Progenitor cell of endocrine pancreas (in vitro differentiated cells): Measurements from ENCODE around the gene RDX. TPM values are rescaled to one million over a fixed set of nuclear protein-coding genes. Genes with fewer than 3 reads are reported as not detected.

ENCODE experiments used
- DNase-seq: peaks from one replicate; pipeline ENCODE4 v3.0.0; 2021; ENCODE audit warnings: low spot score; ENCODE audit not compliant: unreplicated experiment
- H3K27ac Mint-ChIP-seq: 2 replicates; pipeline ENCODE4 v1.8.0; 2021; ENCODE audit warnings: mild to moderate bottlenecking, moderate library complexity, mixed read lengths
- H3K27me3 Mint-ChIP-seq: 2 replicates; pipeline ENCODE4 v1.8.0; 2021; ENCODE audit warnings: mixed read lengths
- H3K36me3 Mint-ChIP-seq: 2 replicates; pipeline ENCODE4 v1.8.0; 2022; ENCODE audit warnings: mixed read lengths; ENCODE audit not compliant: insufficient read depth
- H3K4me1 Mint-ChIP-seq: 2 replicates; pipeline ENCODE4 v1.8.0; 2021; ENCODE audit warnings: low read depth, mixed read lengths
- H3K4me3 Mint-ChIP-seq: 2 replicates; pipeline ENCODE4 v1.8.0; 2021; ENCODE audit warnings: low read depth, mild to moderate bottlenecking, moderate library complexity, mixed read lengths
- H3K9me3 Mint-ChIP-seq: 2 replicates; pipeline ENCODE4 v1.8.0; 2021; ENCODE audit warnings: low read depth, mixed read lengths
- total RNA-seq: library from RNA; stranded (reverse); gene quantifications from 2 replicates; pipeline ENCODE4 v1.2.1, GENCODE V29; 2021
- TF ChIP-seq, protein P1 (sequence below): fragments of 200-600 bp; sonication (generic); IDR thresholded peaks from one replicate; pipeline ENCODE4 v1.5.0; 2021; ENCODE audit warnings: antibody characterized with exemption, mild to moderate bottlenecking; ENCODE audit not compliant: unreplicated experiment

Gene RDX
- total RNA-seq, 1 donor from 2014 or later: 89.6 TPM

DNA sequence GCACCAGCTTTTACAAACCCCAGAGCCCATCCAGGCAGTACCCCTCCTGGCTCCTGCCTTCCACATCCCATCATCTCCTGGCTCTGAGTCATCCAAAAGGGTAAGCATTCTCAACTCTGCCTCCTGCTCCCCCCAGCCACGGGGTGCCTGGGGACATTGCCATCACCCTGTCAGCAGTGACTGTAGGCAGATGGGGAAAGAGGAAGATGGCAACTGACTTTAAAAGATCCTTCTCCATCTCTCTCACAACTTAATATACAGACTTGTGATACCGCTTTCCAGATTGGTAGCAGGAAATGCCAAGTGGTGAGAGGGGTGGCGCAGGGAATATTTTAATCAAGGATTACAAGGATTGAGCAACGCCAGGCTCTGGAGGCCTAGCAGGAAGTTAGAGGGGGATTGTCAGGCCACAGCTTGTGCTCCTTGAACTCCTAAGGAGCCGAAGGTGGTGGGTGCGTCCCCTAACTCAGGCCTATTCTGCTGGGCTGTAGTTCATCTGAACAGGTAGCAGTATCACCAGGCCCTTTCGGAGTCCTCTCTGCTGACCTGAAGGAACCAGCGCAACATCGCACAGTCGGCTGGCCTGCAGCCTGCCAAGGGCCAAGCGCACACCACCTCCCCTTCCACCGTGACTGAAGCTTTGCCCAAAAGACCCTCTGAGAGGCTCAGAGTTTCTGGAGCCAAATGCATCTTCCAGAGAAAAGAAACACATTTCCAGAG is 119.9 kb downstream of the RDX start:
- H3K4me3 Mint-ChIP-seq: no peak overlapping the region
- no peaks in the 10 kb centered on the region for H3K36me3 Mint-ChIP-seq
- peaks cover 6% of the 10 kb centered on the region for H3K4me1 Mint-ChIP-seq
- TF ChIP-seq, protein P1, sequence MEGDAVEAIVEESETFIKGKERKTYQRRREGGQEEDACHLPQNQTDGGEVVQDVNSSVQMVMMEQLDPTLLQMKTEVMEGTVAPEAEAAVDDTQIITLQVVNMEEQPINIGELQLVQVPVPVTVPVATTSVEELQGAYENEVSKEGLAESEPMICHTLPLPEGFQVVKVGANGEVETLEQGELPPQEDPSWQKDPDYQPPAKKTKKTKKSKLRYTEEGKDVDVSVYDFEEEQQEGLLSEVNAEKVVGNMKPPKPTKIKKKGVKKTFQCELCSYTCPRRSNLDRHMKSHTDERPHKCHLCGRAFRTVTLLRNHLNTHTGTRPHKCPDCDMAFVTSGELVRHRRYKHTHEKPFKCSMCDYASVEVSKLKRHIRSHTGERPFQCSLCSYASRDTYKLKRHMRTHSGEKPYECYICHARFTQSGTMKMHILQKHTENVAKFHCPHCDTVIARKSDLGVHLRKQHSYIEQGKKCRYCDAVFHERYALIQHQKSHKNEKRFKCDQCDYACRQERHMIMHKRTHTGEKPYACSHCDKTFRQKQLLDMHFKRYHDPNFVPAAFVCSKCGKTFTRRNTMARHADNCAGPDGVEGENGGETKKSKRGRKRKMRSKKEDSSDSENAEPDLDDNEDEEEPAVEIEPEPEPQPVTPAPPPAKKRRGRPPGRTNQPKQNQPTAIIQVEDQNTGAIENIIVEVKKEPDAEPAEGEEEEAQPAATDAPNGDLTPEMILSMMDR: no peak
- peaks cover 11% of the 10 kb centered on the region for H3K27me3 Mint-ChIP-seq
- no peak overlapping the region for H3K27ac Mint-ChIP-seq
- no peaks in the 10 kb centered on the region for H3K9me3 Mint-ChIP-seq
- no peak for DNase-seq

DNA sequence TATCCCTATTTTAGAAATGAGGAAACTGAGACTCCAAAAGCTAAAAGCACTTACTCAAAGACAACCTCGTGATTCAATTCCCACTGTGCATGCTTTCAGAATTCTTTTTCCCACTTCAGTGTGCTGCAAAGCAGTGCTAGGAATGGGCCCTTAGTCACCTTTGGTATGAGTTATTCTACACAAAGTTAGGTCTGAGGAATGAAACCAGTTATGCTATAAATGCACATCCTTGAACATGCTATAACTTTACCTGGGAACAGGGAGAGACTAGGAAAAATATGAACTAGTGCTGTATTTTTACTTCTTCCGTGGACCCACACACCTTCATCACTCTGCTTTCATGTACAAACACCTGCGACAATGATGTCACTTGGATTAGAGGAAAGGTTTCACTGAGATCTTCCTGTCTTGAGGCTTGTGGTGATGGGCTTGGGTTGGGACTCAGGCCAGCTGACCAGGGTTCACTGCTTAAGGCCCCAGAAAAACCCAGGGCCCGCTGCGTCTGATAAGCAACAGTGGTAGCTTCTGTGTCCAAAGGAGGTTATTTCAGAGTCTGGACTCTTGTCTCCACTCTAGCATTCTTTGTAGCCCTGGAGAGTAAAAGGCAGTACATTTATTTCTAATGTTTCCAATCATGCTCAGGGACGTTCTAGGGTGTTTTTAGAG is 121.6 kb downstream of the RDX start:
- no peaks in the 10 kb centered on the region for H3K9me3 Mint-ChIP-seq
- TF ChIP-seq, protein P1: no peak
- DNase-seq: no peak
- H3K27ac Mint-ChIP-seq: no peak overlapping the region
- no peaks in the 10 kb centered on the region for H3K36me3 Mint-ChIP-seq
- H3K4me1 Mint-ChIP-seq: peaks cover 6% of the 10 kb centered on the region
- no peak overlapping the region for H3K4me3 Mint-ChIP-seq
- H3K27me3 Mint-ChIP-seq: peaks cover 11% of the 10 kb centered on the region

DNA sequence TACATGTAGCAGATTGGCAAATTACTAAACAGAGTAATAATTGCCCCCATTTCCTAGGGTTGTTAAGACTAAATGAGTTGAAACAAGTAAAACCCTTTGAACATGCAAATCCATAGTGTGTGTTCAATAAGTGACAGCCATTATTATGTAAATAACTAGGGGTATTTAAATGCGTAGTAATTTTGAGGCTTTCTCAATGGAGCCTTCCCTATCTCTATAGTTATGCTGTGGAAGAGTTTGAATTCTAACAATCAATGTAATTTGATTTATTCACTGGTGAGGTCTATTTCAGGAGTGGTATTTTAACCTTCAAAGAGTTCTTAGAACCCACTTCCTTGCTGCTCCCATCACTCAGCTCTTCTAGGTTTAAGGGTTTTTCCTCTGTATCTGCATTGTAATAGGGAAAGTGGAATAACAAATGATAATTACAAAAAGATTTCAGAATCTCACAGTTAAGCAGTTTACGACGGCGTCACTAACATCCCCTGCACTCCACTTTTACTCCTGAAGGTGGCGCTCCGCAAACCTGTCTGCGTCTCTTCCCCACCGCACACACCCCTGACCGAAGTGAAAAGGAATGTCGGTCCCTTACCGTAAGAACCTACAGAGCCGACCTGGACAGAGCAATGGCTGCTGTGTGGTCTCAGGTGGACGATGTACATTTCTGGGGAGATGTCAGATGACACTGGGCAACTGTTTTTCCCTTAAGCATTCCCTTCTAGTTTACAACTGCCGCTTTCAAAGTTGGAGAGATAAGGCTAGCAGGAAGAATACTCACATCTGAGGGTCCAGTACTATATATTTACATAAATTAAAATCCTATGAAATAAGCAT is 122.4 kb downstream of the RDX start:
- H3K4me3 Mint-ChIP-seq: peak overlapping the region; percentile 16
- H3K4me1 Mint-ChIP-seq: peaks cover 6% of the 10 kb centered on the region
- H3K27ac Mint-ChIP-seq: no peak overlapping the region
- peaks cover 11% of the 10 kb centered on the region for H3K27me3 Mint-ChIP-seq
- H3K36me3 Mint-ChIP-seq: no peaks in the 10 kb centered on the region
- peak; percentile 52 for DNase-seq
- TF ChIP-seq, protein P1: peak; percentile 91
- no peaks in the 10 kb centered on the region for H3K9me3 Mint-ChIP-seq

DNA sequence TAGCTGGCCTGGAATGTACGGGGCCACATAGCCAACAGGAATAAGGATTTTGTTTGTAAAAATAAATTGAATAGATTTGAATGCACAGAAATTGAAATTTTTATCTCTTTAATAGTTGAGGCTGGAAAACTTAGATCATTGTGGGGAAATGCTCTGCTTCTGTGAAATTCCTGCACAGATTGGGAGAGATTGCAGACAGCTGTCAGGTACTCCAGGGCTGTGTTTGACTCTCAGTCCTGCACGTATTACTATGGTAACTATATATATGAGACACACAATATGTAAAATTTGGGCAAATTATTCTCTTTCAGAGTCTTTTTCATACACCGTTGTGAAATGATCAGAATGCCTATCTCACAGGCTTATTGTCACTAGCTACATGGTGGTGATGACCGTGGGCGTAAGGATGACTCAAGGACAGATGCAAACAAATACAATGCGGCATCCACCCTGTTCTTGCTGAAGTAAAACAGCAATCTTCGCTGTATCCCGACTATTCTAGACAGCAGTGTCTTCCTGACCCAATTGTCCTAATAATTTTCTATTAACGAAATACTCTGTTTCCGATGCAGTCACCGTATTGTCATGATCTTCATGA is 123.8 kb downstream of the RDX start:
- H3K9me3 Mint-ChIP-seq: no peaks in the 10 kb centered on the region
- no peak overlapping the region for H3K27ac Mint-ChIP-seq
- TF ChIP-seq, protein P1: no peak
- peaks cover 6% of the 10 kb centered on the region for H3K4me1 Mint-ChIP-seq
- no peaks in the 10 kb centered on the region for H3K36me3 Mint-ChIP-seq
- H3K4me3 Mint-ChIP-seq: no peak overlapping the region
- H3K27me3 Mint-ChIP-seq: peaks cover 4% of the 10 kb centered on the region
- no peak for DNase-seq

DNA sequence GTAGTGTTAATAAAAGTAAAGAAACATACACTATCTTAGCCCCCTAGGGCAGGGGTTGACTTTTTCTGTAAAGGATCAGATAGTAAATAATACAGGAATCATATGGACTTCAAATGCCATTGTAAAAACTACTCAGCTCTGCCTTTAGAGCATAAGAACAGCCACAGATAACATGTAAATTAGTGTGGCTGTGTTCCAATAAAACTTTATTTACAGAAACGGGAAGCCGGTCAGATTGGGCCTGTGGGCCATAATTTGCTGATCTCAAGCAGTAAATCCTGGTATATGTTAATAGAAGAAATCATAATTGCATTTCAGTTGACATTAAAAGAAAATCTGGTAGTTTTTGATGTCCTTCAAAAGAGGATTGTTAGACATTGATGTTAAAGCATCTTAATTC is 126.7 kb downstream of the RDX start:
- Mint-ChIP-seq H3K4me3 (no peak overlapping the region), H3K27me3 (peaks cover 4% of the 10 kb centered on the region), H3K4me1 (peaks cover 6% of the 10 kb centered on the region), H3K9me3 (no peaks in the 10 kb centered on the region), H3K36me3 (peaks cover 6% of the 10 kb centered on the region), H3K27ac (no peak overlapping the region)
- no peak for DNase-seq
- TF ChIP-seq, protein P1: no peak
